HUES64 (cell line): ENCODE data around the gene STAG3.

ENCODE experiments used
- H3K27ac ChIP-seq: 2 replicates; pipeline ENCODE4 v1.7.0; 2013; ENCODE audit warnings: low read depth, low read length, inconsistent platforms
- H3K27me3 ChIP-seq: 2 replicates; pipeline ENCODE4 v1.6.1; 2013; ENCODE audit warnings: mild to moderate bottlenecking, low read length; ENCODE audit not compliant: insufficient read depth
- H3K36me3 ChIP-seq: 2 replicates; pipeline ENCODE4 v1.6.1; 2013; ENCODE audit warnings: mild to moderate bottlenecking, low read length; ENCODE audit not compliant: insufficient read depth
- H3K4me1 ChIP-seq: 2 replicates; pipeline ENCODE4 v1.6.1; 2013; ENCODE audit warnings: mild to moderate bottlenecking, low read length, moderate library complexity; ENCODE audit not compliant: insufficient read depth
- H3K4me3 ChIP-seq: 2 replicates; pipeline ENCODE4 v1.5.1; 2013; ENCODE audit warnings: mild to moderate bottlenecking, low read length, moderate library complexity
- H3K9ac ChIP-seq: 2 replicates; pipeline ENCODE4 v1.6.1; 2013; ENCODE audit warnings: mild to moderate bottlenecking, low read depth, low read length
- H3K9me3 ChIP-seq: 2 replicates; pipeline ENCODE4 v1.6.1; 2013; ENCODE audit warnings: low read depth, low read length; ENCODE audit not compliant: insufficient read depth
- whole genome bisulfite sequencing: fragments of 150-250, 120-280 bp; methylation state at CpG from one replicate; pipeline ENCODE4 v1.1.7; 2013; ENCODE audit warnings: missing lambda C conversion rate; 5-methylcytosine and 5-hydroxymethylcytosine counted together

Gene STAG3

GRCh38 chr7:100157069-100157333, 20.7 kb upstream of the STAG3 start:
- H3K27ac ChIP-seq: peak overlapping the region; percentile 10; the same call in 1 of the 2 replicates
- no peak overlapping the region for H3K9ac ChIP-seq
- no peaks in the 10 kb centered on the region for H3K9me3 ChIP-seq
- H3K4me1 ChIP-seq: peaks cover 13% of the 10 kb centered on the region; the same call in 1 of the 2 replicates
- H3K36me3 ChIP-seq: peaks cover 51% of the 10 kb centered on the region
- WGBS: 68% methylated on average over 5 of the region's 5 CpGs
- peak overlapping the region; percentile 80; the same call in 1 of the 2 replicates for H3K4me3 ChIP-seq
- H3K27me3 ChIP-seq: no peaks in the 10 kb centered on the region

GRCh38 chr7:100157334-100158228, 20.1 kb upstream of the STAG3 start:
- H3K9ac ChIP-seq: peak overlapping the region; percentile 79
- 12% methylated on average over 31 of the region's 32 CpGs for WGBS
- peaks cover 13% of the 10 kb centered on the region; the same call in 1 of the 2 replicates for H3K4me1 ChIP-seq

GRCh38 chr7:100158229-100159098, 19.3 kb upstream of the STAG3 start, which contains the start of gene TRAPPC14:
TRAPPC14 (minus strand) TSS chr7:100158723; CDS start chr7:100158499, 224 bp downstream.
- 4% methylated on average over 87 of the region's 87 CpGs for WGBS
- H3K36me3 ChIP-seq: peaks cover 37% of the 10 kb centered on the region
- H3K4me3 ChIP-seq: peak within 1 kb of the TSS; percentile 80
- H3K27ac ChIP-seq: peak within 1 kb of the TSS; percentile 82; the same call in 1 of the 2 replicates
- peaks cover 13% of the 10 kb centered on the region; the same call in 1 of the 2 replicates for H3K4me1 ChIP-seq
- no peaks in the 10 kb centered on the region for H3K9me3 ChIP-seq
- H3K9ac ChIP-seq: peak within 1 kb of the TSS; percentile 79
- no peaks in the 10 kb centered on the region for H3K27me3 ChIP-seq

More at GRCh38 chr7:100157334-100158228, 20.1 kb upstream of the STAG3 start:
- peak overlapping the region; percentile 82; the same call in 1 of the 2 replicates for H3K27ac ChIP-seq
- H3K27me3 ChIP-seq: no peaks in the 10 kb centered on the region
- H3K4me3 ChIP-seq: peak overlapping the region; percentile 80
- H3K36me3 ChIP-seq: peaks cover 45% of the 10 kb centered on the region
- H3K9me3 ChIP-seq: no peaks in the 10 kb centered on the region

GRCh38 chr7:100159099-100159623, 18.6 kb upstream of the STAG3 start:
- H3K36me3 ChIP-seq: peaks cover 30% of the 10 kb centered on the region
- peak overlapping the region; percentile 80 for H3K4me3 ChIP-seq
- H3K9me3 ChIP-seq: no peaks in the 10 kb centered on the region
- peak overlapping the region; percentile 52; the same call in 1 of the 2 replicates for H3K9ac ChIP-seq
- 85% methylated on average over 6 of the region's 7 CpGs for WGBS
- no peaks in the 10 kb centered on the region for H3K27me3 ChIP-seq
- H3K27ac ChIP-seq: peak overlapping the region; percentile 68; the same call in 1 of the 2 replicates
- H3K4me1 ChIP-seq: peaks cover 13% of the 10 kb centered on the region; the same call in 1 of the 2 replicates

- no peaks in the 10 kb centered on the region for H3K27me3 ChIP-seq
- H3K36me3 ChIP-seq: peaks cover 21% of the 10 kb centered on the region
- no peak overlapping the region for H3K4me3 ChIP-seq
- no peak overlapping the region for H3K9ac ChIP-seq
- 95% methylated on average over 18 of the region's 18 CpGs for WGBS
- peaks cover 13% of the 10 kb centered on the region; the same call in 1 of the 2 replicates for H3K4me1 ChIP-seq
- H3K27ac ChIP-seq: no peak overlapping the region
- no peaks in the 10 kb centered on the region for H3K9me3 ChIP-seq
These were observed 17.7 kb upstream of the STAG3 start for GRCh38 chr7:100160067-100160466.

GRCh38 chr7:100163006-100163531, 14.6 kb upstream of the STAG3 start:
- H3K4me3 ChIP-seq: no peak overlapping the region
- WGBS: 50% methylated on average over 6 of the region's 6 CpGs
- peaks cover 15% of the 10 kb centered on the region for H3K4me1 ChIP-seq
- no peaks in the 10 kb centered on the region for H3K36me3 ChIP-seq
- no peak overlapping the region for H3K27ac ChIP-seq
- no peak overlapping the region for H3K9ac ChIP-seq
- H3K27me3 ChIP-seq: peaks cover 16% of the 10 kb centered on the region
- H3K9me3 ChIP-seq: no peaks in the 10 kb centered on the region

- Histone ChIP-seq H3K36me3 (no peaks in the 10 kb centered on the region), H3K4me3 (no peak overlapping the region), H3K9me3 (no peaks in the 10 kb centered on the region), H3K9ac (no peak overlapping the region), H3K4me1 (peaks cover 15% of the 10 kb centered on the region), H3K27ac (no peak overlapping the region), H3K27me3 (peaks cover 16% of the 10 kb centered on the region)
- WGBS: 92% methylated on average over 5 of the region's 5 CpGs
These were observed 13.8 kb upstream of the STAG3 start for GRCh38 chr7:100163871-100164270.

GRCh38 chr7:100166317-100166940, 11.3 kb upstream of the STAG3 start:
- no peak overlapping the region for H3K9ac ChIP-seq
- 82% methylated on average over 16 of the region's 16 CpGs for WGBS

GRCh38 chr7:100166970-100167911, 10.5 kb upstream of the STAG3 start:
- Histone ChIP-seq H3K4me3 (peak overlapping the region; percentile 57), H3K27me3 (peaks cover 22% of the 10 kb centered on the region), H3K9ac (no peak overlapping the region), H3K9me3 (no peaks in the 10 kb centered on the region), H3K4me1 (peaks cover 29% of the 10 kb centered on the region), H3K36me3 (no peaks in the 10 kb centered on the region), H3K27ac (no peak overlapping the region)
- 57% methylated on average over 12 of the region's 14 CpGs for WGBS

More at GRCh38 chr7:100166317-100166940, 11.3 kb upstream of the STAG3 start:
- Histone ChIP-seq H3K4me3 (no peak overlapping the region), H3K9me3 (no peaks in the 10 kb centered on the region), H3K27ac (no peak overlapping the region), H3K4me1 (peaks cover 25% of the 10 kb centered on the region), H3K36me3 (no peaks in the 10 kb centered on the region), H3K27me3 (peaks cover 16% of the 10 kb centered on the region)
